Measurements from ENCODE around the gene RAD9A. TPM values are rescaled to one million over a fixed set of nuclear protein-coding genes. Genes with fewer than 3 reads are reported as not detected.

Gene RAD9A
- total and polyA plus RNA-seq, 2 of the 4 experiments (the other 2 are of a cell fraction): 2.0 to 10.3 TPM

DNA sequence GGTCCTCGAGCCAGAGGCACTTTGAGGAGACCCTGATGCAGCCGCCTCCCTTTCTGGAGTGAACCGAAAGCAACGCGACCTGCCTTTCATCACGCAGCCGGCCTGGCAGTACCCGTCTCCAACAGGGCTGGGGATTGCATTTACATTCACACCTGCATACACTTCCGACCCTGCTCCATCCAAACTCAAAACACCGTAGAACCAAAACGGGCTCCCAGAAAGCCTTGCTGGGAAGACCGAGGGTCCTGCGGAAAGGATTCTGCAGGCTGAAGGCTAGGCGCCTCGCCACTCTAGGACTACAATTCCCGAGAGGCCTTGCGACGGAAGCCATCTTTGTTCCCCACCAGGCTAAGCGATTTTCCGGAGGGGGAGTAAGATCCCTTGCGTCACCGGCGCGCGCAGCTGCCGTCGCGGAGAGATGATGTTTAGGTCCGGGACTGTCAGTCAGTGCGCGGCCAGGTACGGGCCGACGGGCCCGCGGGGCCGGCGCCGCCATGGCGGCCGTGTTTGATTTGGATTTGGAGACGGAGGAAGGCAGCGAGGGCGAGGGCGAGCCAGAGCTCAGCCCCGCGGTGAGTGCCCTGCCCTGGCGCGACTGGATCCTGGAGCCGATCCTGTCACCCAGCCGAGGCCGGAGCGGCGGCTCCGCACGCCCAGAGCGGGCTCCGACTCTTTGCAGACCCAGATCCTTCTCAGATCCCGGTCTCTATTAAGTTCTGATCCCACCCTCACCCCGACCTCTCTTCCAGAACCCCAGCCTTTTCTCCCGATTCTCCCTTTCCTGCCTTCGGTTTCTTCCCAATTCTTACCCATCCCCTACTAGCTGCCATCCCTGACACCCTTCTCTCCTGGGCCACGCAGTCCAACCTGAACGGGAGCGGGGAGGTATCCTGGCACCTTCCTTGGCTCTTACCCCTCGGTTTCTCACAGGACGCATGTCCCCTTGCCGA lies 36.5 kb downstream of the RAD9A start, which contains the start of gene RPS6KB2 (continued):
- TF ChIP-seq MAZ (IDR thresholded peaks at IDR 0.05; ENCODE audit: borderline replicate concordance, low read depth, low read length) (peak; percentile 84; the same call in 1 of the 2 replicates), RAD21 (IDR thresholded peaks at IDR 0.05; ENCODE audit: low read length) (peak; percentile 23; the same call in 1 of the 2 replicates), POLR2A (IDR thresholded peaks at IDR 0.05; ENCODE audit: low read depth, low read length) (peak; percentile 83)

DNA sequence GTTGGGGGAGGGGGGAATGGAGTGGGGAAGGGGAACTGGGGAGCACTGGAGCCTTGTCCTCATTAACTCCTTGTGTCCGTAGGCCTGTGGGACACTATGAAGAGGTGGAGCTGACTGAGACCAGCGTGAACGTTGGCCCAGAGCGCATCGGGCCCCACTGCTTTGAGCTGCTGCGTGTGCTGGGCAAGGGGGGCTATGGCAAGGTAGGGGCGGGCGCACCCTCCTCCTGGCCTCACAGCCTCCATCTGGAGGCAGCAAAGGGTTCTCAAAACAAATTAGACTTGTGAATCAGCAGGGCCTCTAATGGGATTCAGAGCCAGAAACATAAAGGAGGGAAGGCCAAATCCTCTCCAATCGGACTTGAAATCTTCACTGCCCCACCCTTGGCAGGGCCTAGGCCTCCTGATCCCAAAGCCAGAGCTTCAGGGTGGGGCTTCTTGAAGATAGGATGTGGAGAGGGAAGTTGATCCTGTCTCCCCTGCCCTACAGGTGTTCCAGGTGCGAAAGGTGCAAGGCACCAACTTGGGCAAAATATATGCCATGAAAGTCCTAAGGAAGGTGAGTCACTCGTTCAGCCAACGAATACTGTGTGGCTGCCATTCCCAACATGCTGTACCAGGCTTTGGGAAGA lies 37.4 kb downstream of the RAD9A start:
- H2AFZ ChIP-seq (replicated peaks; ENCODE audit: low read length, poor library complexity): peak overlapping the region; percentile 100
- H2AK9ac ChIP-seq (replicated peaks; ENCODE audit: low read depth, low read length, poor library complexity): peak overlapping the region; percentile 95
- peak overlapping the region; percentile 64 for H3K27ac ChIP-seq (ENCODE audit: insufficient read depth, low read length)
- no peak overlapping the region for H2BK15ac ChIP-seq (ENCODE audit: low read depth, low read length)
- H4K91ac ChIP-seq (ENCODE audit: insufficient read depth, low read depth, low read length): peak overlapping the region; percentile 90
- H3K79me1 ChIP-seq (ENCODE audit: low read depth in 1 of 2, low read length in 2 of 2): peaks cover 11 to 29% of the 10 kb centered on the region in 2 experiments
- H4K5ac ChIP-seq (ENCODE audit: low read depth, low read length): peak overlapping the region; percentile 53
- 0 out of 2 replicates have a peak overlapping the region, but pooled peaks have one; percentile 17 for H2BK120ac ChIP-seq (ENCODE audit: low read depth, low read length)
- H3K9me1 ChIP-seq (ENCODE audit: insufficient read depth, low read length): peaks cover 8% of the 10 kb centered on the region
- peaks cover 5% of the 10 kb centered on the region for H3K4me1 ChIP-seq (ENCODE audit: control insufficient read depth, insufficient read depth, low read length)
- intact Hi-C loops (cut with micrococcal nuclease) (no loop called here), in situ Hi-C loops (cut with MboI; ENCODE audit: low sequenced_read_pairs) (no loop called here), dilution Hi-C loops (cut with HindIII; ENCODE audit: low sequenced_read_pairs, unreplicated experiment) (no loop called here)
- H3K4ac ChIP-seq (ENCODE audit: low read depth, low read length): peak overlapping the region; percentile 94
- H3K23ac ChIP-seq (ENCODE audit: low read depth, low read length): peak overlapping the region; percentile 63
- H3K9ac ChIP-seq (ENCODE audit: low read depth, low read length): peak overlapping the region; percentile 87
- no peaks in the 10 kb centered on the region for H3K9me3 ChIP-seq (ENCODE audit: control insufficient read depth, insufficient read depth, low read length)
- no peak overlapping the region for H3K18ac ChIP-seq (ENCODE audit: low read depth, low read length)
- no peak overlapping the region for H2BK20ac ChIP-seq (ENCODE audit: low read depth, low read length)
- no peaks in the 10 kb centered on the region; the same call in 1 of the 2 replicates for H4K20me1 ChIP-seq (ENCODE audit: insufficient read depth, low read length)
- CTCF ChIA-PET: no interaction called here
- H4K8ac ChIP-seq (ENCODE audit: low read depth in 2 of 2, low read length in 2 of 2): peak overlapping the region; percentile 47 to 87; a peak in 3 of 4 replicates
- peak overlapping the region; percentile 31 for H2BK5ac ChIP-seq (ENCODE audit: low read depth, low read length, poor library complexity, severe bottlenecking)
- peaks cover 21% of the 10 kb centered on the region; the same call in 1 of the 2 replicates for H3K36me3 ChIP-seq (ENCODE audit: control insufficient read depth, insufficient read depth, low read length)
- no TSS peak for BruUV-seq (replicated peaks)
- H3K4me3 ChIP-seq (ENCODE audit: insufficient read depth, low read depth, low read length): peak overlapping the region; percentile 75
- POLR2A ChIA-PET (ENCODE audit: unreplicated experiment): no interaction called here
- DNase-seq (no peak), ATAC-seq (ENCODE audit: low read depth) (no peak)
- TF ChIP-seq NFE2L2 (IDR thresholded peaks at IDR 0.05; ENCODE audit: low read depth, low read length) (no peak), MAFK (IDR thresholded peaks at IDR 0.05; ENCODE audit: low read depth, low read length) (no peak), BHLHE40 (IDR thresholded peaks at IDR 0.05; ENCODE audit: low read depth, low read length) (no peak), SMC3 (IDR thresholded peaks at IDR 0.05; ENCODE audit: low read depth, low read length) (no peak), CTCF (conservative IDR thresholded peaks at IDR 0.05; ENCODE audit: low read depth, low read length) (no peak), RFX5 (IDR thresholded peaks at IDR 0.05; ENCODE audit: low read depth, low read length) (no peak), MXI1 (IDR thresholded peaks at IDR 0.05; ENCODE audit: borderline replicate concordance, low read depth, low read length) (no peak), FOS (IDR thresholded peaks at IDR 0.05; ENCODE audit: low read depth, low read length) (no peak)
- TF ChIP-seq, protein P1, sequence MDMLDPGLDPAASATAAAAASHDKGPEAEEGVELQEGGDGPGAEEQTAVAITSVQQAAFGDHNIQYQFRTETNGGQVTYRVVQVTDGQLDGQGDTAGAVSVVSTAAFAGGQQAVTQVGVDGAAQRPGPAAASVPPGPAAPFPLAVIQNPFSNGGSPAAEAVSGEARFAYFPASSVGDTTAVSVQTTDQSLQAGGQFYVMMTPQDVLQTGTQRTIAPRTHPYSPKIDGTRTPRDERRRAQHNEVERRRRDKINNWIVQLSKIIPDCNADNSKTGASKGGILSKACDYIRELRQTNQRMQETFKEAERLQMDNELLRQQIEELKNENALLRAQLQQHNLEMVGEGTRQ (IDR thresholded peaks at IDR 0.05; ENCODE audit: low read depth, low read length): no peak
- 49% methylated on average over 8 of the region's 12 CpGs; no CpG with 5 or more reads in 1 of the 2 experiments for WGBS, 2 experiments (ENCODE audit: extremely low coverage in 2 of 2, insufficient read length in 1 of 2)
- no peak overlapping the region for H3K56ac ChIP-seq (ENCODE audit: extremely low read depth, insufficient read depth, low read length)
- H3K14ac ChIP-seq (replicated peaks; ENCODE audit: low read depth, low read length): peak overlapping the region; percentile 56; the same call in 1 of the 2 replicates
- H2AK5ac ChIP-seq (ENCODE audit: low read depth, low read length): peak overlapping the region; percentile 95
- peak overlapping the region; percentile 97 for H3K4me2 ChIP-seq (ENCODE audit: low read depth, low read length)
- H3K27me3 ChIP-seq (ENCODE audit: control insufficient read depth, insufficient read depth, low read length): no peaks in the 10 kb centered on the region
